ENCODE data around the gene CITED2.
A peak's percentile ranks its signal among the peaks of the same experiment; 100 is the strongest.

The CITED2 gene

DNA sequence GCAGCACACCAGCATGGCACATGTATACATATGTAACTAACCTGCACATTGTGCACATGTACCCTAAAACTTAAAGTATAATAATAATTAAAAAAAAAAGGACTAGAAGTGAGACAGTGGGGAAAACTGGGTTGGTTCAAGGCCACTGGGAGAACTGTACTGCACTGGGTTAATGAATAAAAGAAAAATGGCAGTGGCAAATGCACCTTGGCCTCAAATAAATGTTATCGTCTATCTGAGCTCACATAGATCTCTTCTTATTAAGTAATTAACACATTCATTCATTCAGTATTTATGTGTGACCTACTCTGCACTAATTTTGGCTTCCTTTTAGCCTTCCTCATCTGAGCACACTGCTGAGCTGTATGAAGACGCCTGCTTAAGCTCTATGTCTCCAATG is 17.5 kb downstream of the CITED2 start:
- peaks cover 16 to 18% of the 10 kb centered on the region in 2 donors for H3K9me3 Mint-ChIP-seq
- DNase-seq = no peak
- ATAC-seq = no peak
- no peaks in the 10 kb centered on the region for H3K27me3 Mint-ChIP-seq
- no peak overlapping the region for H3K4me3 Mint-ChIP-seq
- no peak overlapping the region for H3K27ac Mint-ChIP-seq
- H3K4me1 Mint-ChIP-seq = peaks cover 10% of the 10 kb centered on the region

GRCh38 chr6:139355777-139356445 is 18.5 kb downstream of the CITED2 start:
- Mint-ChIP-seq H3K4me1 (peaks cover 10% of the 10 kb centered on the region), H3K27ac (no peak overlapping the region), H3K9me3 (peaks cover 16 to 18% of the 10 kb centered on the region in 2 donors), H3K4me3 (no peak overlapping the region), H3K27me3 (no peaks in the 10 kb centered on the region)
- ATAC-seq = no peak
- DNase-seq = no peak

GRCh38 chr6:139355172-139355571 is 19.3 kb downstream of the CITED2 start:
- DNase-seq = no peak
- H3K27ac Mint-ChIP-seq = no peak overlapping the region
- peaks cover 10% of the 10 kb centered on the region for H3K4me1 Mint-ChIP-seq
- peaks cover 16 to 18% of the 10 kb centered on the region in 2 donors for H3K9me3 Mint-ChIP-seq
- H3K27me3 Mint-ChIP-seq = no peaks in the 10 kb centered on the region
- peak; percentile 96 for ATAC-seq
- no peak overlapping the region for H3K4me3 Mint-ChIP-seq

GRCh38 chr6:139354189-139354588 is 20.3 kb downstream of the CITED2 start:
- DNase-seq (no peak), ATAC-seq (no peak)
- Mint-ChIP-seq H3K27me3 (no peaks in the 10 kb centered on the region), H3K27ac (no peak overlapping the region), H3K9me3 (peaks cover 12 to 18% of the 10 kb centered on the region in 2 donors), H3K4me1 (peaks cover 10% of the 10 kb centered on the region), H3K4me3 (no peak overlapping the region)

- peaks cover 6% of the 10 kb centered on the region for H3K4me1 Mint-ChIP-seq
- H3K4me3 Mint-ChIP-seq = no peak overlapping the region
- ATAC-seq = no peak
- H3K27ac Mint-ChIP-seq = no peak overlapping the region
- no peaks in the 10 kb centered on the region for H3K27me3 Mint-ChIP-seq
- DNase-seq = no peak
- H3K9me3 Mint-ChIP-seq = no peaks in the 10 kb centered on the region
Observed at GRCh38 chr6:139349464-139350020, 24.9 kb downstream of the CITED2 start.

- Mint-ChIP-seq H3K27ac (no peak overlapping the region), H3K4me1 (peaks cover 28% of the 10 kb centered on the region), H3K4me3 (no peak overlapping the region), H3K9me3 (no peaks in the 10 kb centered on the region), H3K27me3 (no peaks in the 10 kb centered on the region)
- no peak for ATAC-seq
- DNase-seq = no peak
Observed at GRCh38 chr6:139346392-139346791, 28.1 kb downstream of the CITED2 start.

DNA sequence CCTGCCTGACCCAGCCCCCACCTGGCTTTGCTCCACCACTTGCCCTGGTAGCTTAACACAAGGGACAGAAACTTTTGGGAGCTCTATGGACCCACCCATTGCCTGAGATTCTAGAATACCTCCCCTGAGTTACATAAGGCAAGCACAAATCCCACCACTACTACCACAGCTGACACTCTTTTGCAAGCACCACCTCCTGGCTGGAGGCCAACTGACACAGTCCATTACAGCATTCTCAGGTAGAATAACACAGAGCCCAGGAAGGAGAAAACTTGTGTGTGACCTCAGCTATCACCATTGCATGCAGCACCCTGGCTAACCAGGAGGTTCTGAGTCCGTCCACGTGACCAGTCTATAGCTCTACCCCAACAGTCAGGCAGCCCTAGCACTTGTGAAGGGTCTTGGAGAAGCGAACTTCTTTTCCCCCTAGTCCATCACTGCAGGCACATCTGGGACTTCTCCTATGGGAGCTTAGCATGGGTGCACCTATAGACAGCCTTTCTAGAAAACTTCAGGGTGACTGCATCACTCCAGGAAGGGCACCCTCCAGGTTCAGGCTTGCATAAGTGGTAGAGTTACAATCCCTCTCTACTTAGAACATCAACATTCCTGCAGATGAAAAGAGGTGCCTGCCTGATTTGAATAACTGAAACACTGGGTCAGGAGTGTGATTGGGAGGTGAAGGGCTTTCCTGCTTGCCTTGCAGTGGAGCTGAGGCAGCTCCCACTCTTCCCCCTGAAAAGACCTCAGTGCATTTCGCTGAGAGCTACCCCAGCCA is 30.1 kb downstream of the CITED2 start:
- no peak for DNase-seq
- Mint-ChIP-seq H3K27me3 (no peaks in the 10 kb centered on the region), H3K4me3 (no peak overlapping the region), H3K9me3 (peaks cover 0 to 6% of the 10 kb centered on the region in 2 donors), H3K4me1 (peaks cover 28% of the 10 kb centered on the region), H3K27ac (peak overlapping the region in 1 of 2 donors; percentile 53)
- ATAC-seq = no peak

GRCh38 chr6:139343052-139343750 is 31.2 kb downstream of the CITED2 start:
- Mint-ChIP-seq H3K27me3 (no peaks in the 10 kb centered on the region), H3K9me3 (peaks cover 0 to 6% of the 10 kb centered on the region in 2 donors), H3K27ac (peak overlapping the region in 1 of 2 donors; percentile 43), H3K4me1 (peaks cover 28% of the 10 kb centered on the region), H3K4me3 (no peak overlapping the region)
- DNase-seq (no peak), ATAC-seq (no peak)

GRCh38 chr6:139341060-139341459 is 33.4 kb downstream of the CITED2 start:
- H3K4me3 Mint-ChIP-seq = no peak overlapping the region
- no peaks in the 10 kb centered on the region for H3K27me3 Mint-ChIP-seq
- H3K9me3 Mint-ChIP-seq = peaks cover 0 to 6% of the 10 kb centered on the region in 2 donors
- H3K4me1 Mint-ChIP-seq = peaks cover 28% of the 10 kb centered on the region
- H3K27ac Mint-ChIP-seq = no peak overlapping the region
- DNase-seq (no peak), ATAC-seq (no peak)

GRCh38 chr6:139338795-139339194 is 35.7 kb downstream of the CITED2 start:
- Mint-ChIP-seq H3K9me3 (peaks cover 0 to 6% of the 10 kb centered on the region in 2 donors), H3K4me3 (no peak overlapping the region), H3K27ac (no peak overlapping the region), H3K4me1 (peaks cover 14% of the 10 kb centered on the region), H3K27me3 (no peaks in the 10 kb centered on the region)
- DNase-seq (no peak), ATAC-seq (no peak)

- DNase-seq (no peak), ATAC-seq (no peak)
- H3K4me1 Mint-ChIP-seq = peaks cover 5% of the 10 kb centered on the region
- H3K27ac Mint-ChIP-seq = no peak overlapping the region
- H3K9me3 Mint-ChIP-seq = peaks cover 0 to 6% of the 10 kb centered on the region in 2 donors
- no peaks in the 10 kb centered on the region for H3K27me3 Mint-ChIP-seq
- no peak overlapping the region for H3K4me3 Mint-ChIP-seq
Observed at GRCh38 chr6:139337830-139338229, 36.6 kb downstream of the CITED2 start.

GRCh38 chr6:139337001-139337400 is 37.4 kb downstream of the CITED2 start:
- no peak overlapping the region for H3K4me3 Mint-ChIP-seq
- peaks cover 0 to 6% of the 10 kb centered on the region in 2 donors for H3K9me3 Mint-ChIP-seq
- no peak overlapping the region for H3K27ac Mint-ChIP-seq
- DNase-seq = no peak
- no peaks in the 10 kb centered on the region for H3K27me3 Mint-ChIP-seq
- no peaks in the 10 kb centered on the region for H3K4me1 Mint-ChIP-seq
- no peak for ATAC-seq

- DNase-seq (no peak), ATAC-seq (no peak)
- Mint-ChIP-seq H3K27me3 (no peaks in the 10 kb centered on the region), H3K27ac (no peak overlapping the region), H3K4me1 (no peaks in the 10 kb centered on the region), H3K9me3 (peaks cover 0 to 6% of the 10 kb centered on the region in 2 donors), H3K4me3 (no peak overlapping the region)
Observed at GRCh38 chr6:139336488-139336887, 38.0 kb downstream of the CITED2 start.

DNA sequence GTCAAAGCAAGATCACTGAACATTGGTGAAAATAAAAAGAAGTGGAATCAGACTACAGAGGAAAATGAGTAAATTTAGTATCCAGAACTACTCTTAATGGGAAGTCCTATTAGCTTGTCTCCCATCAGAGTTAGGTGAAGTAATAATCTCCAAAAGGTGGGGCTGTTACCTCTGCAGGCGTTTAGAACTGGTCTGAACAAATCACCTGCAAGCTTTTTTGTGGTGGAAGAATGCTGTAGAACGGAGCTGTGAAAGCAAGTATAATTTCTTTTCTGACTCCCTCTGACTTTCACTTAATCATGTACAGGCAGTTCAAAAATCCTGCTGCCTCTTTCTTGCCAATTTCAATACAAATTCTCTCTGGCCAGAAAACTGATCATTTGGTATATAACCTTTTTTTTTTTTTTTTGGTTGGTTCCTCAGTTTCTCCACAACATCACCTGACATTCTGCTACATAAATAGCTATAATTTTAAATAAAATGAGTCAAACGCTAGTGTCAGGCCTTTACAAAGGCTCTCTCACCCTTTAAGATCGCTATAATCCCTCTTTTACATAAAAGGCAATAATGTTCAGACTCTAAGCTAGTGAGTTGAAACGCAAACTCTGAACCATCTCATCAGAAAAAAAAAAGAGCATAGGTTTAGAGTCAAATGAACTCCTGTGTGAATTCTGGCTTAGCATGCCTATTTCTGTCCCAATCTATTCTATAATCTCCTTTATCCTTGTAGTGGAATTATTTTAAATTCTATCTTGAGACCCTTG is 38.8 kb downstream of the CITED2 start:
- H3K4me3 Mint-ChIP-seq = no peak overlapping the region
- no peaks in the 10 kb centered on the region for H3K27me3 Mint-ChIP-seq
- H3K4me1 Mint-ChIP-seq = no peaks in the 10 kb centered on the region
- DNase-seq (no peak), ATAC-seq (no peak)
- no peak overlapping the region for H3K27ac Mint-ChIP-seq
- H3K9me3 Mint-ChIP-seq = no peaks in the 10 kb centered on the region

DNA sequence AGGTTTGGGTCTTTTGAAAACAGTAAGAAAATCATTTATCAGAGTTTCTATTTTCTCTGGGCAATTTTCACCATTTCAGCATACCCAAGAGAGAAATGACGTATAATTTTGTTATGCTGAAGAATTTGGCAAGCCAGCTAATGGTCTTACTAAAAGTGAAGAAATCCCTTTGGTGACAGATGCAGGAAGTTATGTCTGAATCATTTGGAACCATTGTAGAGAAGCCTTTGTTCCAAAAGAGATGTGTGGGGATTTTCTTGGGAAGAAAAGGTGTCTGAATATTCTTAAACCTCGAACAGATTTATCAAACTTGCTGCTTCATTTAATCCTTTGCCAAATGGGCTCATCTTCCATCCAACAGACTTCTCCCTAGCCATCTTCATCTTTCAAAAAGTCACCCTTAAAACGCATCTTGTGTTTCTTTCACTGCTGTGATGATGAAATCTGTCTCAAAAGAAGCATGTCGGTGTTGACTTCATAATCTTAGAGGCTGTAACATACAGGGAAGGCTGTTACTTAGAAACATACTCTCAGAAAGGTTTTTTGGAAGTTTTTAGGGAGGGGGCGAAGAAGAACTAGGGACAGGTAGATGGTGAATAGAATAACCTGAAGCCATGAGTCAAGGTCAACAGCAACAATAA is 39.5 kb downstream of the CITED2 start:
- Mint-ChIP-seq H3K27ac (no peak overlapping the region), H3K4me3 (no peak overlapping the region), H3K9me3 (no peaks in the 10 kb centered on the region), H3K27me3 (no peaks in the 10 kb centered on the region), H3K4me1 (no peaks in the 10 kb centered on the region)
- DNase-seq (no peak), ATAC-seq (no peak)
